WERI-Rb-1 (cell line): ENCODE measurements around the gene PSMD2.

Experiments used
- DNase-seq: peaks from one replicate; pipeline ENCODE4 v3.0.0-alpha.2; 2020
- H3K27ac ChIP-seq: fragments of 250-450 bp; sonication (Bioruptor Pico); 2 replicates; pipeline ENCODE4 v1.5.1; 2020; ENCODE audit warnings: mild to moderate bottlenecking, moderate library complexity
- H3K27me3 ChIP-seq: fragments of 250-450 bp; sonication (Bioruptor Pico); 2 replicates; pipeline ENCODE4 v1.5.1; 2021; ENCODE audit warnings: mild to moderate bottlenecking, low read depth, moderate library complexity; ENCODE audit not compliant: insufficient read depth, severe bottlenecking
- H3K36me3 ChIP-seq: fragments of 250-450 bp; sonication (Bioruptor Pico); 2 replicates; pipeline ENCODE4 v1.5.1; 2020; ENCODE audit warnings: mild to moderate bottlenecking, moderate library complexity
- H3K4me3 ChIP-seq: 2 replicates; pipeline ENCODE4 v1.5.1; 2011; ENCODE audit warnings: low read depth, mild to moderate bottlenecking, control low read depth, low read length
- H3K9me3 ChIP-seq: fragments of 250-450 bp; sonication (Bioruptor Pico); 2 replicates; pipeline ENCODE4 v1.5.1; 2021; ENCODE audit warnings: mild to moderate bottlenecking, moderate library complexity; ENCODE audit not compliant: severe bottlenecking
- CTCF ChIP-seq: IDR thresholded peaks from 2 replicates; pipeline ENCODE4 v1.5.1; 2011; ENCODE audit warnings: low read depth, mild to moderate bottlenecking, control low read depth, inconsistent platforms, low read length

The PSMD2 gene

GRCh38 chr3:184296616-184297015, 2.4 kb upstream of the PSMD2 start:
- no peak for TF ChIP-seq CTCF
- Histone ChIP-seq H3K27ac (no peak overlapping the region), H3K4me3 (no peak overlapping the region), H3K36me3 (peaks cover 17% of the 10 kb centered on the region), H3K9me3 (no peaks in the 10 kb centered on the region), H3K27me3 (no peaks in the 10 kb centered on the region)
- DNase-seq, result no peak

GRCh38 chr3:184299488-184300377, 692 bp downstream of the PSMD2 start:
- Histone ChIP-seq H3K4me3 (peak overlapping the region; percentile 64), H3K27me3 (no peaks in the 10 kb centered on the region), H3K9me3 (no peaks in the 10 kb centered on the region), H3K36me3 (peaks cover 48% of the 10 kb centered on the region), H3K27ac (peak overlapping the region; percentile 72)
- TF ChIP-seq CTCF, result no peak
- DNase-seq, result no peak

GRCh38 chr3:184300378-184300720, 1.3 kb downstream of the PSMD2 start:
- no peak overlapping the region for H3K27ac ChIP-seq
- H3K4me3 ChIP-seq, result no peak overlapping the region
- no peak for DNase-seq
- H3K36me3 ChIP-seq, result peaks cover 54% of the 10 kb centered on the region
- H3K9me3 ChIP-seq, result no peaks in the 10 kb centered on the region
- no peaks in the 10 kb centered on the region for H3K27me3 ChIP-seq
- no peak for TF ChIP-seq CTCF

GRCh38 chr3:184305577-184305976, 6.5 kb downstream of the PSMD2 start:
- 0 out of 2 replicates have a peak, but pooled peaks have one; percentile 10 for TF ChIP-seq CTCF
- Histone ChIP-seq H3K27me3 (no peaks in the 10 kb centered on the region), H3K36me3 (peaks cover 85% of the 10 kb centered on the region), H3K4me3 (no peak overlapping the region), H3K27ac (no peak overlapping the region), H3K9me3 (no peaks in the 10 kb centered on the region)
- DNase-seq, result no peak

GRCh38 chr3:184306341-184306972, 7.4 kb downstream of the PSMD2 start:
- Histone ChIP-seq H3K27me3 (no peaks in the 10 kb centered on the region), H3K27ac (no peak overlapping the region), H3K4me3 (no peak overlapping the region), H3K36me3 (peaks cover 76% of the 10 kb centered on the region), H3K9me3 (no peaks in the 10 kb centered on the region)
- no peak for DNase-seq
- TF ChIP-seq CTCF, result no peak
